ENCODE measurements around the gene SHISA6.

Gene SHISA6

GRCh38 chr17:11601661-11602060 lies 360.6 kb downstream of the SHISA6 start:
- no peak for DNase-seq

- no peak for DNase-seq
These were observed 367.4 kb downstream of the SHISA6 start for GRCh38 chr17:11608396-11608795.

- no peak for DNase-seq
These were observed 370.1 kb downstream of the SHISA6 start for GRCh38 chr17:11610999-11611566.

- DNase-seq: no peak
These were observed 371.9 kb downstream of the SHISA6 start for GRCh38 chr17:11612956-11613355.

Data from HCEC 1CT (cell line).